HG02642 (cell line): Measurements from ENCODE around the gene PPP4C.

ENCODE experiments used
- ATAC-seq: cut with Tn5 transposase; IDR thresholded peaks from one replicate; pipeline ENCODE4 v1.9.1; 2021; ENCODE audit warnings: mild to moderate bottlenecking; ENCODE audit not compliant: unreplicated experiment, poor library complexity

PPP4C gene

GRCh38 chr16:30054451-30054850 is 21.3 kb upstream of the PPP4C start:
- no peak for ATAC-seq

GRCh38 chr16:30054959-30055553 is 20.7 kb upstream of the PPP4C start:
- ATAC-seq = no peak

- no peak for ATAC-seq
Measured at GRCh38 chr16:30060346-30060745, 15.4 kb upstream of the PPP4C start.

- ATAC-seq = no peak
Measured at GRCh38 chr16:30060836-30061554, 14.8 kb upstream of the PPP4C start.

- ATAC-seq = no peak
Measured at GRCh38 chr16:30063278-30063892, 12.4 kb upstream of the PPP4C start.

GRCh38 chr16:30063893-30064728 is 11.7 kb upstream of the PPP4C start:
- peak; percentile 26 for ATAC-seq

DNA sequence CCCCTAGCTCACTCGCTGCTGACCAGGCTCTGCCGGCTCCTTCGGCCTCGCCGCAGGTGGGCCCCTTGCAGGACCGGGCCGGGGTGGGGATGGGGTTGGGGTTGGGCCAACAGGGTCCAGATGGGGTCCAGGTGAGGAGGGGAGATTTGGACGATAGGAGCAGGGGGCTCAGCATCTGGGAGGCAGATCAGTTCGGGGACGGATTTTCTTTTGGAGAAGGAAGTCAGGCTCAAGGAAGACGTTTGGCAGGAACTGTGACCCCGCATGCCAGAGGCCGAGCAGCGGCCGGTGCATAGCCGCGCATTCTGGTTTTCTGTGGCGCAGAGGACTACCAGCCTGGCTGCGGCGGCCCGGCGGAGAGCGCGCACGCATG is 11.1 kb upstream of the PPP4C start:
- ATAC-seq = no peak

DNA sequence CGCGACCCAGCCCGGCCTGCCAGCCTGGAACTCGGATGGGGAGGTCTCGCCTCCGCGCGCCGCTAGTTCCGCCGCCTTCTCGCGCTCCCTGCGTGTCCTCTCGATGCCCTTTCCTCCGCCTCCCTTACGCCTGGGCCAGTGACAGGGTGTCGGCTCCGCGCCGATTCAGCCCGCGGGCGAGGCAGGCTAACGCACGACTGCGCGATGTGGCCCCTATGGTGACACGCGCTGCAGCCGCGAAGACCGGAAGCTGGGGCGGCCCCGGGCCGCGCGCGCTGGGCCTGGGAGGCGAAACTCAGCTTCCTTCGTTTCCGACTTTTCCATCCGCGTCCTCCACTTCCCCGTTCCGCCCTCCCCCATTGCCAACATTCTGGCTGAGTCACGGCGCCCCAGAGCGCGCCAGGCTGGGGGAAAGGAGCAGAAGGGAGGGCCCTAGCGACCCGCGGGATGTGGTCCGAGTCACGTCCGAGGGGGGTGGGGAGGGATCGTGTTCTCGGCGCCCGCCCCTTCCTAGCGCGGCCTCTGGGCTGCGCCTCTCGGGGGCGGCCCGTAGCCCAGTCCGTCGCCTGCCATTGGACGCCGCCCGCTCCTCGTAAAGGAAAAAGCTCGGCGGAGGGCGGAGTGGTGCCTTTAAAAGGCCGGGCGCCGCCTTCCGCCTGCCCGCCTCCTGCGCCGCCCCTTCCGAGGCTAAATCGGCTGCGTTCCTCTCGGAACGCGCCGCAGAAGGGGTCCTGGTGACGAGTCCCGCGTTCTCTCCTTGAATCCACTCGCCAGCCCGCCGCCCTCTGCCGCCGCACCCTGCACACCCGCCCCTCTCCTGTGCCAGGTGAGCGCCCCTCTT is 10.5 kb upstream of the PPP4C start, which contains the start of gene ALDOA:
ALDOA (plus strand) TSS at position 659 of the 841 bp plus-strand sequence. CDS start 1,138 bp downstream, outside the sequence.
- peak; percentile 83 for ATAC-seq

- peak; percentile 6 for ATAC-seq
Measured at GRCh38 chr16:30065943-30066760, 9.6 kb upstream of the PPP4C start.

DNA sequence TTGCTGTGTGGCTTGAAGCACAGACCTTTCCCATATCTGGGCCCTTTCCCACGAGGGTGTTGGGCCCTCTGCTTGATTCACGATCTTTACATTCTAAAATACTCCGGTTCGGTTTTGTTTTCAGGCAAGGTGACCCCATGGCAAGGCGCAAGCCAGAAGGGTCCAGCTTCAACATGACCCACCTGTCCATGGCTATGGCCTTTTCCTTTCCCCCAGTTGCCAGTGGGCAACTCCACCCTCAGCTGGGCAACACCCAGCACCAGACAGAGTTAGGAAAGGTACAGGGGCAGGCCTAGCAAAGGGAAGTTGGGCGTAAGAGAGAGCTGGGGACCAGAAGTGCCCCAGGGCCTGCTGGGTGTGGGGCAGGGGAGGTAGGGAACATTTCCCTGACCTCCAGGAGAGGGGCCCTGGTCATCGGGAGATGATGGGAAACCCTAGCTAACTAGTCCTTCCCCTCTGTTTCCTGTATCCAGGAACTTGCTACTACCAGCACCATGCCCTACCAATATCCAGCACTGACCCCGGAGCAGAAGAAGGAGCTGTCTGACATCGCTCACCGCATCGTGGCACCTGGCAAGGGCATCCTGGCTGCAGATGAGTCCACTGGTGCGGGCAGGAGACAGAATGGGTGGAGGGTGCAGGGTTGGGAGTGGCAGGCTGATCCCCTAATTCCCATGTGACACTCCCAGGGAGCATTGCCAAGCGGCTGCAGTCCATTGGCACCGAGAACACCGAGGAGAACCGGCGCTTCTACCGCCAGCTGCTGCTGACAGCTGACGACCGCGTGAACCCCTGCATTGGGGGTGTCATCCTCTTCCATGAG is 8.8 kb upstream of the PPP4C start:
- ATAC-seq = no peak

GRCh38 chr16:30067584-30067916 is 8.2 kb upstream of the PPP4C start:
- no peak for ATAC-seq

GRCh38 chr16:30068333-30068732 is 7.5 kb upstream of the PPP4C start:
- no peak for ATAC-seq

- ATAC-seq = no peak
Measured at GRCh38 chr16:30068750-30069610, 6.8 kb upstream of the PPP4C start.

DNA sequence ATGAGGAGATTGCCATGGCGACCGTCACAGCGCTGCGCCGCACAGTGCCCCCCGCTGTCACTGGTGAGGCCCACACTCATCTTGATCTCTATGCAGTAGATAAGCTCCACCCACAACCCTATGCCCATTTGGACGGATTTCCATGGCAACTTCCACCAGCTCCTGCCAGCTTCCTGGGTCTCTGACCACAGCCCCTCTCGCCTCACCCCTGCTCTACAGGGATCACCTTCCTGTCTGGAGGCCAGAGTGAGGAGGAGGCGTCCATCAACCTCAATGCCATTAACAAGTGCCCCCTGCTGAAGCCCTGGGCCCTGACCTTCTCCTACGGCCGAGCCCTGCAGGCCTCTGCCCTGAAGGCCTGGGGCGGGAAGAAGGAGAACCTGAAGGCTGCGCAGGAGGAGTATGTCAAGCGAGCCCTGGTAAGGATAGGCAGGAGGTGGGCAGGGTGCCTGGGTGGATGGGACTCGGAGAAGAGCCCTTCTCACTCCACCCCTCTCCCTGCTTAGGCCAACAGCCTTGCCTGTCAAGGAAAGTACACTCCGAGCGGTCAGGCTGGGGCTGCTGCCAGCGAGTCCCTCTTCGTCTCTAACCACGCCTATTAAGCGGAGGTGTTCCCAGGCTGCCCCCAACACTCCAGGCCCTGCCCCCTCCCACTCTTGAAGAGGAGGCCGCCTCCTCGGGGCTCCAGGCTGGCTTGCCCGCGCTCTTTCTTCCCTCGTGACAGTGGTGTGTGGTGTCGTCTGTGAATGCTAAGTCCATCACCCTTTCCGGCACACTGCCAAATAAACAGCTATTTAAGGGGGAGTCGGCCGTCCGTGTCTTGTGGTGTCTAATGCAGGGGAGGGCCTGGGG is 6.0 kb upstream of the PPP4C start:
- ATAC-seq = no peak

DNA sequence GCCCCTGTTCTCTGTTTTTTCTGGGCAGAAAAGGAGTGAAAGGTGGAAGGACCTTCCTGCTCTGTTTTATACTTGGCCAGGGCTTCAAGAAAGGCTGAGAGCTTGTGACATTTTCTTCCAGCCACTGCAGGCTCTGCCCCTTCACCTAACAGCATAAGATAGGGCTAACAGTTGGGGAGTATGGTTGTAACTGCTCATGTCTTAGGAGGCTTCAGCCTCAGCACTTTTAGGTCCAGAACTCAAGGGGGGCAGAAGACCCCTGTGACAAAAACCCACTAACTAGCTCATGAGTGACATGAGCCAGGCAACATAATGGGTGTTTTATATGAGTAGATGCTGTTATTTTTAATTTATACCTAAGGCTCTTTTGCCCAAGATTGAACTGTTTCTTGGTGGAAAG is 5.3 kb upstream of the PPP4C start:
- no peak for ATAC-seq

- ATAC-seq = peak; percentile 34
Measured at GRCh38 chr16:30076276-30076791, 540 bp downstream of the PPP4C start.
